OCI-LY7 (cell line): ENCODE results near the gene UNKL.

Experiments used
- CTCF ChIP-seq: fragments of 200-600 bp; sonication (generic); conservative IDR thresholded peaks from 2 replicates; pipeline ENCODE4 v1.5.1; 2014; ENCODE audit warnings: mild to moderate bottlenecking, antibody characterized with exemption, low read length, moderate library complexity, mixed read lengths
- EZH2phosphoT487 ChIP-seq: fragments of 200-600 bp; sonication (generic); IDR thresholded peaks from 2 replicates; pipeline ENCODE4 v1.6.1; 2018; ENCODE audit warnings: low read depth, borderline replicate concordance, mild to moderate bottlenecking, mixed run types, antibody characterized with exemption, low read length, moderate library complexity, mixed read lengths

- TF ChIP-seq CTCF (no peak), EZH2phosphoT487 (no peak)
Measured at GRCh38 chr16:1316033-1316405, 98.5 kb downstream of the UNKL start.
